ENCODE results near the gene SLC25A34.

Gene SLC25A34

GRCh38 chr1:15757575-15758342, 21.7 kb downstream of the SLC25A34 start:
- H3K4me1 ChIP-seq, result peaks cover 12% of the 10 kb centered on the region; the same call in 1 of the 2 replicates
- DNase-seq, result peak; percentile 52
- no peaks in the 10 kb centered on the region for H3K9me3 ChIP-seq
- TF ChIP-seq, protein P1, sequence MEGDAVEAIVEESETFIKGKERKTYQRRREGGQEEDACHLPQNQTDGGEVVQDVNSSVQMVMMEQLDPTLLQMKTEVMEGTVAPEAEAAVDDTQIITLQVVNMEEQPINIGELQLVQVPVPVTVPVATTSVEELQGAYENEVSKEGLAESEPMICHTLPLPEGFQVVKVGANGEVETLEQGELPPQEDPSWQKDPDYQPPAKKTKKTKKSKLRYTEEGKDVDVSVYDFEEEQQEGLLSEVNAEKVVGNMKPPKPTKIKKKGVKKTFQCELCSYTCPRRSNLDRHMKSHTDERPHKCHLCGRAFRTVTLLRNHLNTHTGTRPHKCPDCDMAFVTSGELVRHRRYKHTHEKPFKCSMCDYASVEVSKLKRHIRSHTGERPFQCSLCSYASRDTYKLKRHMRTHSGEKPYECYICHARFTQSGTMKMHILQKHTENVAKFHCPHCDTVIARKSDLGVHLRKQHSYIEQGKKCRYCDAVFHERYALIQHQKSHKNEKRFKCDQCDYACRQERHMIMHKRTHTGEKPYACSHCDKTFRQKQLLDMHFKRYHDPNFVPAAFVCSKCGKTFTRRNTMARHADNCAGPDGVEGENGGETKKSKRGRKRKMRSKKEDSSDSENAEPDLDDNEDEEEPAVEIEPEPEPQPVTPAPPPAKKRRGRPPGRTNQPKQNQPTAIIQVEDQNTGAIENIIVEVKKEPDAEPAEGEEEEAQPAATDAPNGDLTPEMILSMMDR (IDR thresholded peaks at IDR 0.05; ENCODE audit: low read depth, low read length), result no peak
- peaks cover 6% of the 10 kb centered on the region; the same call in 1 of the 2 replicates for H3K27me3 ChIP-seq
- H3K4me3 ChIP-seq (ENCODE audit: low read depth, low read length), result peak overlapping the region; percentile 16
- H3K36me3 ChIP-seq, result no peaks in the 10 kb centered on the region

- peaks cover 12% of the 10 kb centered on the region; the same call in 1 of the 2 replicates for H3K4me1 ChIP-seq
- no peak for DNase-seq
- no peaks in the 10 kb centered on the region for H3K36me3 ChIP-seq
- TF ChIP-seq, protein P1 (IDR thresholded peaks at IDR 0.05; ENCODE audit: low read depth, low read length), result no peak
- no peaks in the 10 kb centered on the region for H3K9me3 ChIP-seq
- peak within 1 kb of the TSS; percentile 37 for H3K4me3 ChIP-seq (ENCODE audit: low read depth, low read length)
- peaks cover 6% of the 10 kb centered on the region; the same call in 1 of the 2 replicates for H3K27me3 ChIP-seq
These were observed 22.4 kb downstream of the SLC25A34 start, which contains the start of gene FBLIM1 for GRCh38 chr1:15758343-15758931. TSS of gene FBLIM1 (plus strand) at chr1:15758795. CDS start at chr1:15764984, 6,189 bp downstream.

- Histone ChIP-seq H3K36me3 (no peaks in the 10 kb centered on the region), H3K27me3 (peaks cover 6% of the 10 kb centered on the region; the same call in 1 of the 2 replicates), H3K9me3 (no peaks in the 10 kb centered on the region), H3K4me1 (peaks cover 12% of the 10 kb centered on the region; the same call in 1 of the 2 replicates), H3K4me3 (ENCODE audit: low read depth, low read length) (peak overlapping the region; percentile 37)
- no peak for DNase-seq
- TF ChIP-seq, protein P1 (IDR thresholded peaks at IDR 0.05; ENCODE audit: low read depth, low read length), result no peak
These were observed 23.0 kb downstream of the SLC25A34 start for GRCh38 chr1:15758953-15759661.

DNA sequence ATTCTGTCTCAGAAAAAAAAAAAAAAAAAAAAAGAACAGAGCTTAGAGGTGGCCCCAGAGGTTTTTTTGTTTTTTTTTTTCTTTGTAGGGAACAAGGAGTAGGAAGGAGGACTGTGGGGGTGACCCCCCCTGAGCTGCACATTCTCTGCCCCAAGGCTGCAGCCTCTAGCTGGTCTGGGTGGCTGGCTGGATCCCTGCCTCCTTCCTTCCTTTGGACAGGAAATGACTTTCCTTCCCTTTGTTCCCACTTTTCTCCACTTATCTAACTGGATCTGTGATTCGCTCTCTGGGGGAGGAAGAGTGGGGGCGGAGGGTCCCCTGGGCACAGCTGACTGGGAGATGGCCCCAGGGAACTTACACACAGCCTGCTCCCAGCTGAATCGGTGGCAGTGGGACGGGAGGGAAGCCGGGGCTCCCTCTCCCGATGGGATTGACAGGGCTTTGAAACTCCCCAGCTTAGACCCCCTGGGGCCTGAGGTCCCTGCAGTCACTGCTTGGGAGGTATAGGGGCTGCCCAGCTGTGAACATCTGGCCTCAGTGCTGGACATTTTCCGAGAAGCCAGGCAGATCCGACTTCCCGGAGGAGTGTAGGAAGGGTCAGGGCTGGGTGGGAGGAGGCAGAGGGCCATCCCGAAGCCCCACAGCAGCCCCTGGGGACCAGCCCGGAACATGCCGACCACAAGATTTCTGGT, 24.6 kb downstream of the SLC25A34 start:
- TF ChIP-seq, protein P1 (IDR thresholded peaks at IDR 0.05; ENCODE audit: low read depth, low read length), result no peak
- DNase-seq, result no peak
- H3K4me1 ChIP-seq, result peaks cover 12% of the 10 kb centered on the region; the same call in 1 of the 2 replicates
- no peaks in the 10 kb centered on the region for H3K36me3 ChIP-seq
- H3K4me3 ChIP-seq (ENCODE audit: low read depth, low read length), result peak overlapping the region; percentile 19; the same call in 1 of the 2 replicates
- no peaks in the 10 kb centered on the region for H3K9me3 ChIP-seq
- H3K27me3 ChIP-seq, result peaks cover 6% of the 10 kb centered on the region; the same call in 1 of the 2 replicates

DNA sequence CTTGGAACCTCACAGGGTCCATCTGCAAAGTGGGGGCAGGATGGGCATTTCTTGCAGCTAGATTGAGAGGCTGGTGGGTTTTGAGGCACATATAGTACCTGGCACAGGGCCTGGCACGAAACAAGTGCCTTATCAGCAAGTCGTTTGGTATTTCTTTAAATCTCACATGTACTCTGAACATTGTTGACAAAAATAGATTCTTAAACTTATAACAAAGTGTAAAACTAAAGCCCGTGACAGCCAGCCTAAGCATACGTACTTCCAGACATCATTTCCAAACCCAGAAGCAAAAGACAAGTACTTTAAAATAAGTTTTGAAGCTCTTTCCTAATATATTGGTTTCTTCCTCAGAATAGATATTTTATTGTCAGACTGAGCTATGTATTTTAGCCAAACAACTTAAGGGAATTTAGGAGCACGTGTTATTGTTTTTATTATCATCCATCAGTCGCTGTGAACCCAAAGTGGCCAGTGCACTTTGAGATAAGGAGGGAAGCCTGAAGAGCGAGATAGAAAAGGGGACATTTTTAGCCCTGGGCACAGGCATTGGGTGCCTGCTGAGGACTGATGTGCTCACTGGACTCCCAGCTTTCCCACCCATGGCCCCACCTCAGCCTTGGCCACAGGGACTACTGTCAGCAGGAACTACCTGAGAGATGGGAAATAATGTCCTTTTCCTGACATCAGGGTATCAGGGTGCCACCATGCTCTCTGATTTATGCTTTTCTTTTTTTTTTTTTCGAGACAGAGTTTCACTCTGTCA, 25.5 kb downstream of the SLC25A34 start:
- Histone ChIP-seq H3K9me3 (no peaks in the 10 kb centered on the region), H3K36me3 (no peaks in the 10 kb centered on the region), H3K4me1 (peaks cover 12% of the 10 kb centered on the region; the same call in 1 of the 2 replicates), H3K27me3 (peaks cover 6% of the 10 kb centered on the region; the same call in 1 of the 2 replicates), H3K4me3 (ENCODE audit: low read depth, low read length) (no peak overlapping the region)
- DNase-seq, result no peak
- TF ChIP-seq, protein P1 (IDR thresholded peaks at IDR 0.05; ENCODE audit: low read depth, low read length), result no peak
